Body of pancreas (tissue), 4 donors: ENCODE results near the gene NXPE3. TPM values are rescaled to one million over a fixed set of nuclear protein-coding genes. Genes with fewer than 3 reads are reported as not detected.
A peak's percentile ranks its signal among the peaks of the same experiment; 100 is the strongest.

Source experiments
- ATAC-seq: fragments of 150-250 bp; one replicate; pipeline ENCODE4 v1.9.1; 2016
- DNase-seq, 4 donors: peaks; one replicate each; pipeline ENCODE4 v3.0.0-alpha.2; 2019
- H3K27ac ChIP-seq, 4 donors: fragments of 200-600 bp; sonication (generic); 1 replicate in 3 of 4; 2 replicates in 1 of 4; pipeline versions ENCODE4 v1.5.1 to v1.6.1; 2016 to 2019; ENCODE audit warnings: mild to moderate bottlenecking in 1 of 4, mixed read lengths in 1 of 4, moderate library complexity in 1 of 4
- H3K27me3 ChIP-seq, 2 donors: fragments of 200-600 bp; sonication (generic); one replicate each; pipeline ENCODE4 v1.6.0; 2016; ENCODE audit warnings: mild to moderate bottlenecking in 1 of 2
- H3K36me3 ChIP-seq, 2 donors: fragments of 200-600 bp; sonication (generic); replicated peaks in 1 of 2; 2 replicates each; pipeline ENCODE4 v1.5.1; 2016; ENCODE audit warnings: low read depth in 2 of 2; ENCODE audit not compliant: insufficient read depth in 1 of 2
- H3K4me1 ChIP-seq: fragments of 200-600 bp; sonication (generic); one replicate; pipeline ENCODE4 v1.6.0; 2016
- H3K4me3 ChIP-seq, 2 donors: fragments of 200-600 bp; sonication (generic); 1 replicate in 1 of 2; 2 replicates in 1 of 2; pipeline ENCODE4 v1.5.1; 2016 to 2019
- H3K9me3 ChIP-seq, 3 donors: fragments of 200-600 bp; sonication (generic); 1 replicate in 2 of 3; 2 replicates in 1 of 3; pipeline ENCODE4 v1.5.1; 2016
- POLR2A ChIP-seq, 3 donors: fragments of 450-650 bp; IDR thresholded peaks; one replicate each; pipeline ENCODE4 v1.6.1; 2016; ENCODE audit warnings: antibody characterized with exemption in 3 of 3, mild to moderate bottlenecking in 2 of 3
- WGBS, 2 donors: methylation state at CpG; one replicate each; pipeline ENCODE4 v1.1.5; 2017; 5-methylcytosine and 5-hydroxymethylcytosine counted together
- intact Hi-C: fragments of 100-400 bp; cut with DNase I; formaldehyde crosslinking; loops from one replicate; pipeline ENCODE4 v1.15.1; 2023
- total RNA-seq, 2 donors: library from RNA; depleted of rRNA; stranded (reverse); fragments of >200 nt; gene quantifications; one replicate each; pipeline ENCODE4 v1.1.0, GENCODE V29; 2016
- TF ChIP-seq, protein P1 (sequence below), 7 experiments: fragments of 450-650 bp in 4 of 7; fragments of 200-600 bp in 3 of 7; sonication (generic) in 3 of 7; IDR thresholded peaks; one replicate each; pipeline ENCODE4 v1.5.1; 2016 to 2019; ENCODE audit warnings: antibody characterized with exemption in 7 of 7

The NXPE3 gene
- total RNA-seq, 2 donors from 2014 or later: 3.1 to 4.6 TPM

GRCh38 chr3:101829874-101830273 is 50.9 kb downstream of the NXPE3 start:
- H3K9me3 ChIP-seq: no peaks in the 10 kb centered on the region
- peaks cover 50% of the 10 kb centered on the region for H3K4me1 ChIP-seq
- H3K27ac ChIP-seq: no peak overlapping the region
- ATAC-seq: no peak
- WGBS, 2 donors: 50 to 53% methylated on average over 2 of the region's 2 CpGs
- TF ChIP-seq, protein P1, sequence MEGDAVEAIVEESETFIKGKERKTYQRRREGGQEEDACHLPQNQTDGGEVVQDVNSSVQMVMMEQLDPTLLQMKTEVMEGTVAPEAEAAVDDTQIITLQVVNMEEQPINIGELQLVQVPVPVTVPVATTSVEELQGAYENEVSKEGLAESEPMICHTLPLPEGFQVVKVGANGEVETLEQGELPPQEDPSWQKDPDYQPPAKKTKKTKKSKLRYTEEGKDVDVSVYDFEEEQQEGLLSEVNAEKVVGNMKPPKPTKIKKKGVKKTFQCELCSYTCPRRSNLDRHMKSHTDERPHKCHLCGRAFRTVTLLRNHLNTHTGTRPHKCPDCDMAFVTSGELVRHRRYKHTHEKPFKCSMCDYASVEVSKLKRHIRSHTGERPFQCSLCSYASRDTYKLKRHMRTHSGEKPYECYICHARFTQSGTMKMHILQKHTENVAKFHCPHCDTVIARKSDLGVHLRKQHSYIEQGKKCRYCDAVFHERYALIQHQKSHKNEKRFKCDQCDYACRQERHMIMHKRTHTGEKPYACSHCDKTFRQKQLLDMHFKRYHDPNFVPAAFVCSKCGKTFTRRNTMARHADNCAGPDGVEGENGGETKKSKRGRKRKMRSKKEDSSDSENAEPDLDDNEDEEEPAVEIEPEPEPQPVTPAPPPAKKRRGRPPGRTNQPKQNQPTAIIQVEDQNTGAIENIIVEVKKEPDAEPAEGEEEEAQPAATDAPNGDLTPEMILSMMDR (IDR thresholded peaks at IDR 0.05): no peak
- no peak for TF ChIP-seq POLR2A (IDR thresholded peaks at IDR 0.05)
- DNase-seq: no peak
- H3K27me3 ChIP-seq: no peaks in the 10 kb centered on the region
- no peaks in the 10 kb centered on the region for H3K36me3 ChIP-seq
- no peak overlapping the region for H3K4me3 ChIP-seq
- intact Hi-C loops: no loop called here

GRCh38 chr3:101833446-101833974 is 54.5 kb downstream of the NXPE3 start:
- H3K4me1 ChIP-seq: peaks cover 51% of the 10 kb centered on the region
- H3K27ac ChIP-seq: peak overlapping the region in 2 of 4 donors; percentile 13 to 21
- TF ChIP-seq, protein P1 (IDR thresholded peaks at IDR 0.05): no peak
- TF ChIP-seq POLR2A (IDR thresholded peaks at IDR 0.05): no peak
- WGBS, 2 donors: 20 to 23% methylated on average over 2 of the region's 2 CpGs
- no peak for DNase-seq
- intact Hi-C loops: no loop called here
- no peaks in the 10 kb centered on the region for H3K9me3 ChIP-seq
- H3K27me3 ChIP-seq: no peaks in the 10 kb centered on the region
- H3K4me3 ChIP-seq: no peak overlapping the region
- no peaks in the 10 kb centered on the region for H3K36me3 ChIP-seq
- ATAC-seq: no peak

DNA sequence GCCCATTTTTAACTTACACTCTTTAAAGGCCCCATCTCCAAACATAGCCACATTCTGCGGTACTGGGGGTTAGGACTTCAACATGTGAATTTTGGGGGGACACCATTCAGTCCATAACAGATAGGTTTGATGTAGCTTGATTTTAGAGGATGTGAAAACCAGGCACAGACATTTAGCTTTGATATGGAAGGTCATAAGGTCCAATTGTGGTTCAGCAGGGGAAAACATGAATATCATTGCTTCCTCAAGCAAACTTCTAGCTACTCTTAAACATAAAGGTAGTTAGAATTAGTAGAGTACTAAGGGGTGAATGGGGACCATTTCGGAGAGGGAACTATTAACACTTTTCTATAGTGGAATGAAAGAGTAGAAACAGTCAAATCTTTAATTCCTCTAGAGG is 56.7 kb downstream of the NXPE3 start:
- 93 to 96% methylated on average over 2 of the region's 2 CpGs for WGBS, 2 donors
- intact Hi-C loops: no loop called here
- Histone ChIP-seq H3K36me3 (no peaks in the 10 kb centered on the region), H3K27ac (no peak overlapping the region), H3K4me3 (no peak overlapping the region), H3K27me3 (no peaks in the 10 kb centered on the region), H3K9me3 (peaks cover 0 to 3% (median 0%) of the 10 kb centered on the region in 3 donors), H3K4me1 (peaks cover 35% of the 10 kb centered on the region)
- TF ChIP-seq, protein P1 (IDR thresholded peaks at IDR 0.05): no peak
- no peak for TF ChIP-seq POLR2A (IDR thresholded peaks at IDR 0.05)
- ATAC-seq: no peak
- no peak for DNase-seq

DNA sequence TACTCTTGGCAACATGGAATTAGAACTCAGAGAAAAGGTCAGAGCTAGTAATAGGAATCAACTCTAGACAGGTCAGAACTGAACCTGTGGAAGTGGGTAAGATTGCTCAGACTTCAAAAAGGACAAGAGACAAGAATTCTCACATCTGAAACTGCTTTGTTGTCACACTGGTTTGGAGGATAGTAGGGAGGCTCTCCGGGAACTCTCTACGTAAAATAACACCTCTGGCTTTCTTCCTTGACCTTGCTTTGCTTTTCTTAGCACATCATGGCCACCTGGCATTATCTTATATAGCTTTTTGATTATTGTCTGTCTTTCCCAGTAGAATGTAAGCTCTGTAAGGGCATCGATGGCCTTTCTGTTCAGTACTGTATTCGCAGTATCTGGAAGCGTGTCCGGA is 57.1 kb downstream of the NXPE3 start:
- ATAC-seq (no peak), DNase-seq (no peak)
- Histone ChIP-seq H3K4me3 (no peak overlapping the region), H3K36me3 (no peaks in the 10 kb centered on the region), H3K4me1 (peaks cover 35% of the 10 kb centered on the region), H3K27me3 (no peaks in the 10 kb centered on the region), H3K27ac (no peak overlapping the region), H3K9me3 (peaks cover 0 to 3% (median 0%) of the 10 kb centered on the region in 3 donors)
- intact Hi-C loops: no loop called here
- WGBS, 2 donors: 92 to 96% methylated on average over 6 of the region's 6 CpGs
- TF ChIP-seq, protein P1 (IDR thresholded peaks at IDR 0.05): no peak
- no peak for TF ChIP-seq POLR2A (IDR thresholded peaks at IDR 0.05)
